Mucosa of stomach (tissue), 1 donor: Measurements from ENCODE around the gene C2CD5.

Experiments
- H3K27me3 ChIP-seq: one replicate; pipeline ENCODE4 v1.7.0; 2013; ENCODE audit warnings: mild to moderate bottlenecking, low read length; ENCODE audit not compliant: control insufficient read depth, insufficient read depth
- H3K36me3 ChIP-seq: one replicate; pipeline ENCODE4 v1.7.0; 2013; ENCODE audit warnings: low read length; ENCODE audit not compliant: control insufficient read depth, insufficient read depth
- H3K4me1 ChIP-seq: one replicate; pipeline ENCODE4 v1.7.0; 2013; ENCODE audit warnings: mild to moderate bottlenecking, low read length; ENCODE audit not compliant: control insufficient read depth, insufficient read depth
- H3K4me3 ChIP-seq: one replicate; pipeline ENCODE4 v1.7.0; 2013; ENCODE audit warnings: low read length
- H3K9ac ChIP-seq: one replicate; pipeline ENCODE4 v1.7.0; 2013; ENCODE audit warnings: mild to moderate bottlenecking, low read length, moderate library complexity
- H3K9me3 ChIP-seq: one replicate; pipeline ENCODE4 v1.7.0; 2013; ENCODE audit warnings: mild to moderate bottlenecking, low read length, moderate library complexity; ENCODE audit not compliant: control insufficient read depth
- donor health status: Pancreatic carcinoma.

The C2CD5 gene, protein sequence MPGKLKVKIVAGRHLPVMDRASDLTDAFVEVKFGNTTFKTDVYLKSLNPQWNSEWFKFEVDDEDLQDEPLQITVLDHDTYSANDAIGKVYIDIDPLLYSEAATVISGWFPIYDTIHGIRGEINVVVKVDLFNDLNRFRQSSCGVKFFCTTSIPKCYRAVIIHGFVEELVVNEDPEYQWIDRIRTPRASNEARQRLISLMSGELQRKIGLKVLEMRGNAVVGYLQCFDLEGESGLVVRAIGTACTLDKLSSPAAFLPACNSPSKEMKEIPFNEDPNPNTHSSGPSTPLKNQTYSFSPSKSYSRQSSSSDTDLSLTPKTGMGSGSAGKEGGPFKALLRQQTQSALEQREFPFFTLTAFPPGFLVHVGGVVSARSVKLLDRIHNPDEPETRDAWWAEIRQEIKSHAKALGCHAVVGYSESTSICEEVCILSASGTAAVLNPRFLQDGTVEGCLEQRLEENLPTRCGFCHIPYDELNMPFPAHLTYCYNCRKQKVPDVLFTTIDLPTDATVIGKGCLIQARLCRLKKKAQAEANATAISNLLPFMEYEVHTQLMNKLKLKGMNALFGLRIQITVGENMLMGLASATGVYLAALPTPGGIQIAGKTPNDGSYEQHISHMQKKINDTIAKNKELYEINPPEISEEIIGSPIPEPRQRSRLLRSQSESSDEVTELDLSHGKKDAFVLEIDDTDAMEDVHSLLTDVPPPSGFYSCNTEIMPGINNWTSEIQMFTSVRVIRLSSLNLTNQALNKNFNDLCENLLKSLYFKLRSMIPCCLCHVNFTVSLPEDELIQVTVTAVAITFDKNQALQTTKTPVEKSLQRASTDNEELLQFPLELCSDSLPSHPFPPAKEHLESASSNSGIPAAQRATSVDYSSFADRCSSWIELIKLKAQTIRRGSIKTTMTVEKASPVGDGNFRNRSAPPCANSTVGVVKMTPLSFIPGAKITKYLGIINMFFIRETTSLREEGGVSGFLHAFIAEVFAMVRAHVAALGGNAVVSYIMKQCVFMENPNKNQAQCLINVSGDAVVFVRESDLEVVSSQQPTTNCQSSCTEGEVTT

DNA sequence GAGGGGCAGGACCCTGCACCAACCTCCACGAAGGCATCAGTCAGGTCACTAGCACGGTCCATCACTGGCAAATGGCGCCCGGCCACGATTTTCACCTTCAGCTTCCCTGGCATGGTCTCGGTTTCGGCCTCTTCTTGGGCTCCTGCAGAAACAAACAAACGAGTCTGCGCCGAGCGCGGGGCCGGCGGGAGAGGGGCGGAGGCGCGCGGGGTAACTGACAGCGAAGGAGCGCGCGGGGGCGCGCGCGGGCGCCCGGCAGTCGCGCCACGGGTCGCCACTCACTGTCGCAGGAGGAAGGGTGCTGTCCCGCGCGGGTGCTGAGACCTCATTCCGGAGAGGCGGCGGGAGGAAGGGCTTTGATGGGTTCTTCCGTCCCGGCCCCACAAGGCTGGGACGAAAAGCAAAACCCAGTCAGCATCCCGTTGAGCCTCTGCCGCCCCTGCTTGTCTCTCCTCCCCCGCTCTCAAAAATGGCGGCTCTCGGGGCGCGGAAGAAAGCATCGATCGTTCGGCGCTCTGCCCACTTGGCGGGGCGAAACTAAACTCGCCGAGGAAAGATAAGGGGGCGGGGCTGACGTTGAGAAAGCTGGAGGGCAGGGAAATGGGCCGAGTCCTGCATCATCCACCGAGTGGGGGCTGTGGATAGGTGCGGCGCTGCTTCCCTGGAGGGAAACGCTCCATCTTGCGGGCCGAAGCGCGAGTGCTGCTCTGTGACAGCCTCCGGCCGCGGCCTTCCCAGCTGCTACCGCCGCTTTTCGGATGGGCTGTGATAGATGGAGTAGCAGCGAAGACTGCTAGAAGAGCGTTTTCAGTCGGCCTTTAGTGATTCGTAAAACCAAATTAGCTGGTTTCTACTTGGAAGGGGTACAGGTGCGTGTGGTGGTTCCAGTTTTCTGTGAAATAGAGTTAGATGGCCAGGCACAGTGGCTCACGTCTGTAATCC lies at the start of gene C2CD5:
C2CD5 (minus strand) TSS at position 505 of the 942 bp plus-strand sequence; CDS start at position 113, 392 bp downstream.
- Histone ChIP-seq H3K9ac (peak within 1 kb of the TSS; percentile 79), H3K27me3 (no peaks in the 10 kb centered on the region), H3K36me3 (no peaks in the 10 kb centered on the region), H3K9me3 (peaks cover 5% of the 10 kb centered on the region), H3K4me1 (peaks cover 16% of the 10 kb centered on the region), H3K4me3 (peak within 1 kb of the TSS; percentile 64)

DNA sequence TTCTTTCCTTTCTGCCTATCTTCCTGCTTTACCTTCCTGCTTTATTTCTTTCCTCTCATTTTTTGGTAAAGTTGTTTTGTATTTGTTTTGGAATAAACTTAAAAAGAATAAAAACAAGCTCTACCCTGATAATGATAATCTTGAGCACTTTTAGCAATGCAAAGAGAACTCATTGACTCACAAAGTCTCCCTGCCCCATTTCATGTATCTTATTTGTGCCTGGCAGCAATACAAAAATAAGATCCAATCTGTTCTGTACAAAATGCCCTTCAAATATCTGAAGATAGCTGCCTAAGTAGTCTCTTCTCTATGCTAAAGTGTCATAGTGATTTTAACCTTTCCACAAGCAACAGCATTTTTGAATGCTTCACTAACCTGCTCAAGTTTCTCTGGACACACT lies 49.5 kb upstream of the C2CD5 start:
- H3K4me3 ChIP-seq = no peak overlapping the region
- peaks cover 18% of the 10 kb centered on the region for H3K4me1 ChIP-seq
- no peaks in the 10 kb centered on the region for H3K36me3 ChIP-seq
- H3K9ac ChIP-seq = no peak overlapping the region
- H3K27me3 ChIP-seq = no peaks in the 10 kb centered on the region
- H3K9me3 ChIP-seq = no peaks in the 10 kb centered on the region

DNA sequence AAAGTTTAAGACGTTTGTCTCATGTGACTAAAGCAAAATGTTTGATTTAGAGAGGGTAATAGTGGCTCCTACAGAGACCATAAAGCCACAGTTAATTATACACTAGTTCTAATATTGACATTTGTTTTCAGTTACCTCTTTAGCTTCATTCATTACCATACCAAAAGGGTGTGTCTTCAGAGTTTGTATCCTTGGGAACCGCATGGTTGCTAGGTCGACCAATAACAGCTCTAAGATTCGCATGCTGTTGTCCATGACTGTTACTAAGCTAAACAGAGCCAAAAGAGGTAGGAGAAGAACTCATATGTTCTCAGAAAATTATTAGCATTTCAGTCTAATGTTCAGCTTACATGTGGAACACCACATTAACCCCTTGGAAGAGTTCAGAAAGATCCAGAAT lies 44.5 kb upstream of the C2CD5 start:
- H3K4me1 ChIP-seq = peaks cover 5% of the 10 kb centered on the region
- no peak overlapping the region for H3K4me3 ChIP-seq
- no peaks in the 10 kb centered on the region for H3K36me3 ChIP-seq
- H3K9me3 ChIP-seq = no peaks in the 10 kb centered on the region
- H3K27me3 ChIP-seq = no peaks in the 10 kb centered on the region
- H3K9ac ChIP-seq = no peak overlapping the region

DNA sequence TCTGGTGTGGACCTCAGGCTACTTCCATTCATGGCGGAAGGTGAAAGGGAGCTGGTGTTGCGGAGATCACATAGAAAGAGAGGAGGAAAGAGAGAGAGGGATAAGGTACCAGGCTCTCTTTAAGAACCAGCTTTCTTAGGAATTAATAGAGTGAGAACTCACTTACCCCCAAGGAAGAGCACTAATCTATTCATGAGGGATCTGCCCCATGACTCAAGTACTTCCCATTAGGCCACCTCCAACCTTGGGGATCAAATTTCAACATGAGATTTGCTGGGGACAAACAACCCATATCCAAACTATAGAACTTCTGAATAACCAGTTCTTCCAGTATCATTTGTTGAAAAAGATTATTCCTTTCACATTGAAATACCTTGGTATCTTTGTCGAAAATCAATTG lies 34.0 kb upstream of the C2CD5 start:
- Histone ChIP-seq H3K4me3 (no peak overlapping the region), H3K9me3 (no peaks in the 10 kb centered on the region), H3K27me3 (no peaks in the 10 kb centered on the region), H3K36me3 (no peaks in the 10 kb centered on the region), H3K9ac (no peak overlapping the region), H3K4me1 (peaks cover 34% of the 10 kb centered on the region)

DNA sequence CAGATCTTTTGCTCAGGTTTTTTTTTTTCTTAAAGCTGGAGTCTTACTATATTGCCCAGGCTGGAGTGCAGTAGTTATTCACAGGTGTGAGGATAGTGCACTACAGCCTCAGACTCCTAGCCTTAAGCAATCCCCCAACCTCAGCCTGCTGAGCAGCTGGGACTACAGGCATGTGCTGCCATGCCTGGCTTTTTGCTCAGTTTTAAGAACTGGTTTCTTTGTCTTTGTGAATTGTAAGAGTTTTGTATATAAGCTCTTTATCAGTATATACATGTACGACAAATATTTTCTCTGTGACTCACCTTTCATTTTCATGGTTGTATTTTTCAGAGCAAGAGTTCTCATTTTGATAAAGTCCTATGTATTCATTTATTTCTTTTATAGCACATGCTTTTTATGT lies 33.3 kb upstream of the C2CD5 start:
- H3K27me3 ChIP-seq = no peaks in the 10 kb centered on the region
- H3K9me3 ChIP-seq = no peaks in the 10 kb centered on the region
- no peak overlapping the region for H3K4me3 ChIP-seq

DNA sequence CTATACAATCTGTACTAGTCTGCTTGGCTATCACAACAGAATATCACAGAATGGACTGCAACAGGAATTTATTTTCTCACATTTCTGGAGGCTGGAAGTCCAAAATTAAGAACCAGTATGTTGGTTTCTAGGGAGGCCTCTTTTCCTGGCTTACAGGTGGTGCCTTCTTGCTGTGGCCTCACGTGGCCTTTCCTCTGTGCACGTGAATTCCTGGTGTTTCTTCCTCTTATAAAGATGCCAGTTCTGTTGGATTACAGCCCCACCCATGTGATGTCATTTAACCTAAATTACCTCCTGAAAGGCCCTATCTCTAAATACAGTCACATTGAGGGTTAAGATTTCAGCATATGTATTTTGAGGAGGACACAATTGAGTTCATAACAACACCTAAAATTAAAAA lies 32.1 kb upstream of the C2CD5 start:
- peaks cover 41% of the 10 kb centered on the region for H3K4me1 ChIP-seq
- no peaks in the 10 kb centered on the region for H3K27me3 ChIP-seq
- H3K9ac ChIP-seq = no peak overlapping the region
- H3K4me3 ChIP-seq = no peak overlapping the region
- H3K36me3 ChIP-seq = no peaks in the 10 kb centered on the region
- H3K9me3 ChIP-seq = no peaks in the 10 kb centered on the region

More for the DNA sequence above, 33.3 kb upstream of the C2CD5 start:
- Histone ChIP-seq H3K9ac (no peak overlapping the region), H3K36me3 (no peaks in the 10 kb centered on the region), H3K4me1 (peaks cover 37% of the 10 kb centered on the region)

DNA sequence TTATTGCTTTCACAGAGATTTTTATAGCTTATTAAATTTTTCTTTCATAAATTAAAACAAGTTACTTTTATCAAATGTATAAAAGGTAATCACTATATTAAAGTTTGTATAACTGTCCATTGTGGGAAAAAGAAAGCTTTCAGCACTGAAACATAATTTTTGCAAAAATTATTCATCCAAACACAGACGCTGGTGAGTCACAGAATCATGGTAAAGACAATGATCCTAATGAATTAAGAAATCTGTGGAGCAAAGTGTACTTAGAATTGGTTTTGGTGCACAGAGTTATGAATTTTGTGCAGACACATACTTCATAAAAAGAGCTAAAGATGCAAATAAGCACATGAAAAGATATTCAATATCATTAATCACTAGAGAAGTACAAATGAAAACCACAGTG lies 31.7 kb upstream of the C2CD5 start:
- Histone ChIP-seq H3K9me3 (no peaks in the 10 kb centered on the region), H3K4me3 (no peak overlapping the region), H3K27me3 (no peaks in the 10 kb centered on the region), H3K36me3 (no peaks in the 10 kb centered on the region), H3K9ac (no peak overlapping the region), H3K4me1 (peaks cover 41% of the 10 kb centered on the region)

DNA sequence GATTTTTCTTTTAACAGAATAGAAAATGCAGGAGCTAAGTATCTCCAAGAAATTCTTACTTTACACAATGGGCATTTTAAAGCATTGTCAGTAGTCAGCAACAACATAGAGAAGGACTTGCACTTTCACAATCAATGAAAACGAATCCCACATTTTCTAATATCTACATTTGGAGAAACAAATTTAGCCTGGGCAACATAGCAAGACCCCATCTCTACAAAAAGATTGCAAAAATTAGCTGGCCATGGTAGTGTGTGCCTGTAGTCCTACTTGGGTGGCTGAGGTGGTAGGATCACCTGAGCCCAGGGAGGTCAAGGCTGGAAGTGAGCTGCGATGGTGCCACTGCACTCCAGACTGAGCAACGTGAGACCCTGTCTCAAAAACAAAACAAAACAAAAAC lies 30.6 kb upstream of the C2CD5 start:
- Histone ChIP-seq H3K9ac (no peak overlapping the region), H3K4me3 (no peak overlapping the region), H3K36me3 (no peaks in the 10 kb centered on the region), H3K27me3 (no peaks in the 10 kb centered on the region), H3K9me3 (no peaks in the 10 kb centered on the region), H3K4me1 (peaks cover 41% of the 10 kb centered on the region)

DNA sequence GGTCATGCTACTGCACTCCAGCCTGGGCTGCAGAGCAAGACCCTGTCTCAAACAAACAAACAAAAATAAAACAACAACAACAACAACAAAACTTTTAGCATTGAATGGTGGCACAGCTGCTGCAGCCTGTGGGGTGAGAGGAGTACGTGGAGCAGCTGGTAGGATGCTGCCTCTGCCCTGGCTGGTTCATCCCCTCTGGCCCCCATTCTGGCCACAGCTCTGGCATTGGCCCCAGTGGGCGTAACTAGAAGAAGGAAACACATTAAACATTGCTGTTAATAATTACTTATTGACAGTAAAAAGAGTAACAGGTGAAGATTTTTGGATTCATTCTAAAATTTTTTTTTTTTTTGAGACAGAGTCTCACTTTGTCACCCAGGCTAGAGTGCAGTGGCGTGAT lies 28.8 kb upstream of the C2CD5 start:
- Histone ChIP-seq H3K36me3 (no peaks in the 10 kb centered on the region), H3K4me3 (no peak overlapping the region), H3K9ac (no peak overlapping the region), H3K4me1 (peaks cover 37% of the 10 kb centered on the region), H3K27me3 (no peaks in the 10 kb centered on the region), H3K9me3 (no peaks in the 10 kb centered on the region)

DNA sequence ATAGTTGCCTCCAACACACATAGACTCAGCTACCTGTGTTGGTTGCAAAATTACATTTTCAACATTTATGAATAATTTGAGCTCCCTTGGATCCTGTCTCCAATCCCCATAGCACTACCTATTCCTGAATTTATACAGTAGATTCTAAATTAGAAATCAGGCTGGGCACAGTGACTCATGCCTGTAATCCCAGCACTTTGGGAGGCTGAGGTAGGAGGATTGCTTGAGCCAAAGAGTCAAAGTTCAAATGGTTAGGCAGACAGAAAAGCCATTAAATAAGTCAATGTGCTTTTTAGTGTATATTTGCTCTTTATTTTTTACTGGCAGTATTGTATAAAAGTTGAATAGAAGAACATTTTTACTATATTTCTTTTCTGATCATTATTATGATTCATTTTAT lies 24.9 kb upstream of the C2CD5 start:
- no peaks in the 10 kb centered on the region for H3K9me3 ChIP-seq

More for the DNA sequence above, 24.9 kb upstream of the C2CD5 start:
- no peak overlapping the region for H3K4me3 ChIP-seq
- H3K4me1 ChIP-seq = peaks cover 19% of the 10 kb centered on the region
- no peaks in the 10 kb centered on the region for H3K27me3 ChIP-seq
- H3K36me3 ChIP-seq = no peaks in the 10 kb centered on the region
- H3K9ac ChIP-seq = no peak overlapping the region
